ENCODE data around the gene PNLIPRP2. TPM values are rescaled to one million over a fixed set of nuclear protein-coding genes. Genes with fewer than 3 reads are reported as not detected.

The PNLIPRP2 gene
- total RNA-seq, 1 experiment from 2014 or later = 1.1 TPM

DNA sequence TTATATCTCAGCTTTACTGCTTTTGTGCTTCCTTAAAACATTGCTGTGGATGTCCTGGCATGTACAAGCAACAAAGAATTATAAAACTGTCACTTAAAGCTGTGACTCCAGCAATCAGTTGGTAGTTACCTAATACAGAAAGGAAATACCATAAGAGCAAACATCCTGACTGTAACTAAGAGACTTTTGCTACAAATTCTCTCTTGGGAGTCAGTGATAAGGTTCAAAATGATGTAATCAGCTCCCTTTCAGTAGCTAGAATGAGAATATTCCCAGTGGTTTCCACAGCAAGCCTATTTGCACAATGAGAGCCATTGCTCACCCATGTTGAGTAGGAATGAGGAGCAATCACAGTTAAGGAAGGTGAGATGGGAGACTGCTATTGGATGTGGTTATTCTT is 22.4 kb upstream of the PNLIPRP2 start:
- no peaks in the 10 kb centered on the region for H3K36me3 ChIP-seq (ENCODE audit: control insufficient read depth in 1 of 2, insufficient read depth in 2 of 2, low read length in 2 of 2)
- ATAC-seq (no peak), DNase-seq (ENCODE audit: low read depth, low spot score) (no peak)
- no TSS peak for BruUV-seq (replicated peaks)
- no peaks in the 10 kb centered on the region for H3K4me1 ChIP-seq (ENCODE audit: control insufficient read depth in 1 of 2, insufficient read depth in 2 of 2, low read length in 2 of 2)
- no peak overlapping the region for H3K9ac ChIP-seq (ENCODE audit: low read length)
- no peaks in the 10 kb centered on the region for H3K79me2 ChIP-seq (ENCODE audit: insufficient read depth, low read length)
- H2AFZ ChIP-seq (ENCODE audit: low read depth, low read length, poor library complexity, severe bottlenecking) = no peak overlapping the region
- H3K4me3 ChIP-seq (replicated peaks in 1 of 2; ENCODE audit: low read depth in 1 of 2, low read length in 2 of 2) = no peak overlapping the region
- intact Hi-C loops (cut with micrococcal nuclease) = no loop called here
- no peak overlapping the region for H3K4me2 ChIP-seq (ENCODE audit: low read length)
- TF ChIP-seq, protein P1, sequence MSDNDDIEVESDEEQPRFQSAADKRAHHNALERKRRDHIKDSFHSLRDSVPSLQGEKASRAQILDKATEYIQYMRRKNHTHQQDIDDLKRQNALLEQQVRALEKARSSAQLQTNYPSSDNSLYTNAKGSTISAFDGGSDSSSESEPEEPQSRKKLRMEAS (IDR thresholded peaks at IDR 0.05) = no peak
- TF ChIP-seq CTCF (IDR thresholded peaks at IDR 0.05 in 2 of 3, conservative IDR thresholded peaks at IDR 0.05 in 1 of 3; ENCODE audit: borderline replicate concordance in 1 of 3, insufficient read depth in 1 of 3, low read depth in 2 of 3, low read length in 2 of 3) (no peak), CBX3 (IDR thresholded peaks at IDR 0.05; ENCODE audit: low read depth) (no peak), CEBPB (IDR thresholded peaks at IDR 0.05; ENCODE audit: low read depth) (no peak), POLR2AphosphoS5 (IDR thresholded peaks at IDR 0.05; ENCODE audit: low read depth, low read length) (no peak), ZFX (IDR thresholded peaks at IDR 0.05) (no peak), TCF7L2 (IDR thresholded peaks at IDR 0.05; ENCODE audit: borderline replicate concordance, extremely low read depth, insufficient read depth, insufficient read length) (no peak), EZH2phosphoT487 (IDR thresholded peaks at IDR 0.05; ENCODE audit: borderline replicate concordance) (no peak), JUND (IDR thresholded peaks at IDR 0.05) (no peak), YY1 (IDR thresholded peaks at IDR 0.05; ENCODE audit: extremely low read depth, insufficient replicate concordance, low read depth, low read length) (no peak), EGR1 (IDR thresholded peaks at IDR 0.05; ENCODE audit: low read depth) (no peak), EZH2 (IDR thresholded peaks at IDR 0.05) (no peak), ELF1 (IDR thresholded peaks at IDR 0.05; ENCODE audit: borderline replicate concordance, low read depth) (no peak), FOSL1 (IDR thresholded peaks at IDR 0.05; ENCODE audit: low read depth) (no peak)
- TF ChIP-seq, protein P2, sequence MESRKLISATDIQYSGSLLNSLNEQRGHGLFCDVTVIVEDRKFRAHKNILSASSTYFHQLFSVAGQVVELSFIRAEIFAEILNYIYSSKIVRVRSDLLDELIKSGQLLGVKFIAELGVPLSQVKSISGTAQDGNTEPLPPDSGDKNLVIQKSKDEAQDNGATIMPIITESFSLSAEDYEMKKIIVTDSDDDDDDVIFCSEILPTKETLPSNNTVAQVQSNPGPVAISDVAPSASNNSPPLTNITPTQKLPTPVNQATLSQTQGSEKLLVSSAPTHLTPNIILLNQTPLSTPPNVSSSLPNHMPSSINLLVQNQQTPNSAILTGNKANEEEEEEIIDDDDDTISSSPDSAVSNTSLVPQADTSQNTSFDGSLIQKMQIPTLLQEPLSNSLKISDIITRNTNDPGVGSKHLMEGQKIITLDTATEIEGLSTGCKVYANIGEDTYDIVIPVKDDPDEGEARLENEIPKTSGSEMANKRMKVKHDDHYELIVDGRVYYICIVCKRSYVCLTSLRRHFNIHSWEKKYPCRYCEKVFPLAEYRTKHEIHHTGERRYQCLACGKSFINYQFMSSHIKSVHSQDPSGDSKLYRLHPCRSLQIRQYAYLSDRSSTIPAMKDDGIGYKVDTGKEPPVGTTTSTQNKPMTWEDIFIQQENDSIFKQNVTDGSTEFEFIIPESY (IDR thresholded peaks at IDR 0.05; ENCODE audit: extremely low read depth, insufficient replicate concordance, low read length) = no peak
- TF ChIP-seq, protein P3, sequence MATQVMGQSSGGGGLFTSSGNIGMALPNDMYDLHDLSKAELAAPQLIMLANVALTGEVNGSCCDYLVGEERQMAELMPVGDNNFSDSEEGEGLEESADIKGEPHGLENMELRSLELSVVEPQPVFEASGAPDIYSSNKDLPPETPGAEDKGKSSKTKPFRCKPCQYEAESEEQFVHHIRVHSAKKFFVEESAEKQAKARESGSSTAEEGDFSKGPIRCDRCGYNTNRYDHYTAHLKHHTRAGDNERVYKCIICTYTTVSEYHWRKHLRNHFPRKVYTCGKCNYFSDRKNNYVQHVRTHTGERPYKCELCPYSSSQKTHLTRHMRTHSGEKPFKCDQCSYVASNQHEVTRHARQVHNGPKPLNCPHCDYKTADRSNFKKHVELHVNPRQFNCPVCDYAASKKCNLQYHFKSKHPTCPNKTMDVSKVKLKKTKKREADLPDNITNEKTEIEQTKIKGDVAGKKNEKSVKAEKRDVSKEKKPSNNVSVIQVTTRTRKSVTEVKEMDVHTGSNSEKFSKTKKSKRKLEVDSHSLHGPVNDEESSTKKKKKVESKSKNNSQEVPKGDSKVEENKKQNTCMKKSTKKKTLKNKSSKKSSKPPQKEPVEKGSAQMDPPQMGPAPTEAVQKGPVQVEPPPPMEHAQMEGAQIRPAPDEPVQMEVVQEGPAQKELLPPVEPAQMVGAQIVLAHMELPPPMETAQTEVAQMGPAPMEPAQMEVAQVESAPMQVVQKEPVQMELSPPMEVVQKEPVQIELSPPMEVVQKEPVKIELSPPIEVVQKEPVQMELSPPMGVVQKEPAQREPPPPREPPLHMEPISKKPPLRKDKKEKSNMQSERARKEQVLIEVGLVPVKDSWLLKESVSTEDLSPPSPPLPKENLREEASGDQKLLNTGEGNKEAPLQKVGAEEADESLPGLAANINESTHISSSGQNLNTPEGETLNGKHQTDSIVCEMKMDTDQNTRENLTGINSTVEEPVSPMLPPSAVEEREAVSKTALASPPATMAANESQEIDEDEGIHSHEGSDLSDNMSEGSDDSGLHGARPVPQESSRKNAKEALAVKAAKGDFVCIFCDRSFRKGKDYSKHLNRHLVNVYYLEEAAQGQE (IDR thresholded peaks at IDR 0.05; ENCODE audit: low read depth) = no peak
- CTCF ChIA-PET = no interaction called here
- no peaks in the 10 kb centered on the region for H3K9me3 ChIP-seq (ENCODE audit: control insufficient read depth in 1 of 2, insufficient read depth in 1 of 2, low read depth in 1 of 2, low read length in 2 of 2)
- RAD21 ChIA-PET (ENCODE audit: low non-redundant PET in 1 of 2, low total read pairs in 2 of 2, uncharacterized antibody in 2 of 2, unreplicated experiment in 2 of 2) = no interaction called here
- POLR2A ChIA-PET = no interaction called here
- no peaks in the 10 kb centered on the region for H4K20me1 ChIP-seq (ENCODE audit: insufficient read depth)
- peaks cover 50% of the 10 kb centered on the region for H3K27me3 ChIP-seq (ENCODE audit: insufficient read depth, low read length)
- H3K9me2 ChIP-seq (ENCODE audit: insufficient read depth) = no peaks in the 10 kb centered on the region
- no peak overlapping the region for H3K27ac ChIP-seq (ENCODE audit: low read depth, low read length)

Data from HCT116 (cell line).